ENCODE results near the gene TNRC6A.
"Not testable (repeated sequence)": the region's sequence is repeated elsewhere in the genome, so short reads cannot be mapped to it uniquely, and the experiment has no call there.

The TNRC6A gene

DNA sequence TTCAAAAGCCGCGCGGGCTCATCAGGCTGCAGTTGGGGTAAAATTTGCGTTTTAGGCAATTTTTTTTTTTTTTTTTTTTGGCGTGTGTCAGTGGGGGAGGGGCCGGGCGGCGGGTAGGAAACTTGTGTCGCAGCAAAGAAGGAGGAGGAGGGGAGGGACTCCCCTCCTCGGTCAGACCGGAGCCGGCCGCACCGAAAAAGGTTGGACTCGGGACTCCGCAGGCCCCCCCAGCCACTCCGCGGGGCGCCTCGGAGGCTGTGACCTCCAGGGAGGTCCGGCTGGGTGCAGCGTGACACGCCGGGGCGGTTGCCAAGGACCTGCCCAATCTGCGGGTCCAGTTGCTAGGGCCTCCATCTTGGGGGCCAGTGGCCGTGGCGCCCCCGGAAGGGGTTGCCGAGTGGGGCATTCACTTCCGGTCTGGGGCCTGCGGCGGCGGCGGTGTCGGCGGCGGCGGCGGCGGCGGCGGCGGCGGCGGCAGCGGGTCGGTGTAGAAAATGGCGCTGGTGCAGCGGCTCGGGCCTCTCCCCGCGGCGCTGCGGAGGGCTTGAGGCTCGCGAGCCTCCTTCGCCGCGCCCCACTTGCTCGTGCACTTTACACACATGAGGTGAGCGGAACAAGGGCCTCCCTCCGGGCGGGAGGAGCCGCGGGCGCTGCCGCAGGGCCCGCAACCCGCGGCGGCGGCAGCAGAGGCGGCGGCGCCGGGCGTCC is at the start of gene TNRC6A:
Gene TNRC6A (plus strand): TSS at position 409 of the 708 bp plus-strand sequence. CDS start 191 bp downstream, at position 600.
- DNase-seq (ENCODE audit: low read depth), result peak; percentile 58

DNA sequence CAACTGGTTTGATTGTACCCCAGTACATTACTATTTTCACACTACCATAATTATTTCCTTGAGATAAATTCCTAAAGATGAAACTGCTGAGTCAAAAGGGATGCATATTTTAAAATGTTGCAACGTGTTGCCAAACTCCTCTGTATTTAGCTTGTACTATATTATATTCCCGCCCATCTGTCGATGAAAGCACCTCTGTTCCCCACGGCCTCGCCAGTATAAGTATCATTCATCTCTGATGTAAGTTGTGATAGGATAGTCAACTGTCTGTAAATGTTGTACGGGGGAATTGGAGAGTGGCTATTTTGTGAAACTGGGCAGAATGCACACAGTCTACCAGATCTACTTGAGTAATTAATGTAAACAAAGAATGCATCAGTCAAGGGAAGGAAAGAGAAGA is 47.7 kb upstream of the TNRC6A start:
- no peak for DNase-seq (ENCODE audit: low read depth)

DNA sequence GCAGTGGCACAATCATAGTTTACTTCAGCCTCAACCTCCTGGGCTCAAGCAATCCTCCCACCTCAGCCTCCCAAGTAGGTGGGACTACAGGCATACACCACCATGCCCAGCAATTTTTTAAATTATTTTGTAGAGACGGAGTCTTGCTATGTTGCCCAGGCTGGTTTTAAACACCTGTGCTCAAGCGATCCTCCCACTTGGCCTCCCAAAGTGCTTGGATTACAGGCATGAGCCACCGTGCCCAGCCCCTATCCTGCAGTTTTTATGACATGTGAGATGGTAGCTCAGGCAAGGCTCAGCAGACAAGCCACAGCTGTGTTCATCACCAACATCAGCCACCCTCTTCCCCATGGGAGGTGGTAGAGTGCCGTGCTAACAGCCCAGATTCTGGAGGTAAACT is 46.2 kb upstream of the TNRC6A start:
- DNase-seq (ENCODE audit: low read depth), result no peak

DNA sequence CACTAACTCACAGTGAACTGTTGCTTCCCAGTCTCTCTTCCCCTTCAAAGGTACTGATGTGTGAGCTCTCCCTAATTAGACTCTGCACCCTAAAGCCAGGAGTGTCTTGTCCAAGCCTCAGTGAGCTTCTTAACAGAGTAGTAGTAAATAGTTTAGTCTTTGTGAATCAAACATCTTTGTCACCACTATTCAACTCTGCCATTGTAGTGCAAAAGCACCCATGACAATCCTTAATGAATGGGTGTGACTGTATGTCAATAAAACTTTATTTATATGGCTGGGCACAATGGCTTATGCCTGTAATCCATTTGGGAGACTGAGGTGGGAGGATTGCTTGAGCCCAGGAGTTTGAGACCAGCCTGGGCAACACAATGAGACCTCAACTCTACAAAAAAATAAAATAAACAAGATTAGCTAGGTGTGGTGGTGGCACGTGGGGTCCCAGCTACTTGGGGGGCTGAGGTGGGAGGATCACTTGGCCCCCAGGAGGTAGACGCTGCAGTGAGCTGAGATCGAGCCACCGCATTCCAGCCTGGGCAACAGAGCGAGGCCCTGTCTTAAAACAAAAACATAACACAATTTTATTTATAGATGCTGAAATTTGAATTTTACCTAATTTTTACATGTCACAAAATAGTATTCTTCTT is 45.5 kb upstream of the TNRC6A start:
- no peak for DNase-seq (ENCODE audit: low read depth)

DNA sequence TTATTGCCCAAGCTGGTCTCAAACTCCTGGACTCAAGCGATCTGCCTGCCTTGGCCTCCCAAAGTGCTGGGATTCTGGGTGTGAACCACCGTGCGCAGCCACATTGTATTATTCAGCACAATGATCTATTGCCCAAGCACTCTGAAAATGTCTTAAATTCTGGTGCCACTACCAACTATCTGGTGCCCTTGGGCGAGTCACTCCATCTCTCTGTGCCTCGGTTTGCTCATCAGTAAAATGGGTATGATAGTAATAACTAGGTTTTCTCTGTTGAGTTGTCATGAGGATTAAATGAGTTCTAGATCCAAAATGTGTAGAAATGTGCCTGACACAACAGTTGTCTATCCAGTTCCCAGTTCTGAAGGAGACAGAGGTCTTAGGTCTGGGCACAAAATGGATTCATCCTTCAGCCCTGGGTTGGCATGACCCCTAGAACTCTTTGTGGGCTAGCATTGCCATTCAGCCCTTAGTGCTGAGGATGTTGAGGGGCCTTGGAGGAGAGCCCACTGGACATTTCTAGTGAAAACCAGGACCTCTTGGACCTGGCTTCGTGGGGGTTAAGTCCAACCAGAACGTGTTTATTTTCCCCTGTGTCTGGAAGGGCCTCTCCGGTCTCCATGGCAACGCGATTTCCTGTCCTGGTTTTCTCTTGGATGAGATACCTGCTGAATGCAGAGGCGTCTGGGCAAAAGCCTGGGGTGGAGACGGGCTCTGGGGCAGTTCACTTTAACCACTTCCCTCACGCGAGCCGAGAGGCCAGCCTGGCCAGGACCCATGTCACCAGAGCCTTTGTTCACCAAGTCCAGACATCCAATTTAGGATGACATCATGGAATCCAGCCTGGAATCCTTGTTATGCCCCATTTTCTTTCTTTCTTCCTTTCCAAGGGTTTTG is 43.7 kb upstream of the TNRC6A start:
- no peak for DNase-seq (ENCODE audit: low read depth)

DNA sequence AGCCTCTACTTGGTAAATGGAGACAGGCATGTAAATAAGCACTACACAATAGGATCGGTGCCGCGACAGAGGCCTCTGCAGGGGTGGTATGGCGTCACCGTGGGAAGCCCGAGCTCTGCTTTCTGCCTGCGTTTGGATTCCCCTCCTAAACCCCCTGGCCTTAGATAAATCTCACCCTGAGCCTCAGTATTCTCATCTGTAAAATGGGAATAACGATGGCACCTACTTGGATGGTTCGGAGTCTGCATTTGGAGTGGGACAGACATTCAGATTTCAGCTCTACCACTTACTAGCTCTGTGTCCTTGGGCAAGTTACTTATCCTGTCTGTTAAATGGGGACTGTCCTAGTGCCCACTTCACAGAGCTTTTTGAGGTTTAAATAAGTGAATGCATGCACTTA is 42.8 kb upstream of the TNRC6A start:
- DNase-seq (ENCODE audit: low read depth), result no peak

DNA sequence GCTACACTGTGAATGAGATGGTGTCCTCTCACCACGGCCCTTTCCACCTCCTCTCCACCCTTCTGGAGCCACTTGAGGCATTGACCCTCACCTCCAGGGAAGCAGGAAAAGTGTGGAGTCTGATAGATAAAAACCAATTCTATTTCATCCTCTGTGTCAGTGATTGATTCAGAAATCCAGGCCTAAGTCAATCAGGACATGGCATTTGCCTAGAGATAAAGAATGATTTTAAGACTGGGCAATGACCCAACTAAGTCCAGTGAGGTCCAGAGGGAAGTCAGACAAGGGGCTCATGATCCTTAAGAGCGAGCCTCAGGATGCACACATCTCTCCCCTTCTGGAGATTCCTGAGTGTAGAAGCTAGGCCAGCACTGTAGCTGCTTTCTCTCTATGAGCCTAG is 41.1 kb upstream of the TNRC6A start:
- no peak for DNase-seq (ENCODE audit: low read depth)

DNA sequence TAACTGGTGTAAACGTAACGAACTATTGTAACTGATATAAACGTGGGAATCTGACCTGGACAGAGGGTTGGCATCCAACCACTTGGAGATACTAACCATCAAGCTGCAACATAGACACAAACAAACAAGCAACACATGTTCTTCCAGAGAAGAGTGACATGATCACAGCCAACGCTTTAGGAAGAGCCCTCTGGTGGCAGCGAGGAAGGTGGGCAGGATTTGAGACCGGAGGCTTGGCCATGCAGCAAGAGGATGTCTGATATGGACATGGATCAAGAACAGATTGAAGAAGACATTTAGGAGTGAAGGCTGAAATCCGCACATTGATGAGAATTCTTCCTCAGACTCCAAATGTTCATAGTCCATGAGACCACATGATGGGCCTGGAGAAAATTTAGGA is 40.3 kb upstream of the TNRC6A start:
- DNase-seq (ENCODE audit: low read depth), result no peak

DNA sequence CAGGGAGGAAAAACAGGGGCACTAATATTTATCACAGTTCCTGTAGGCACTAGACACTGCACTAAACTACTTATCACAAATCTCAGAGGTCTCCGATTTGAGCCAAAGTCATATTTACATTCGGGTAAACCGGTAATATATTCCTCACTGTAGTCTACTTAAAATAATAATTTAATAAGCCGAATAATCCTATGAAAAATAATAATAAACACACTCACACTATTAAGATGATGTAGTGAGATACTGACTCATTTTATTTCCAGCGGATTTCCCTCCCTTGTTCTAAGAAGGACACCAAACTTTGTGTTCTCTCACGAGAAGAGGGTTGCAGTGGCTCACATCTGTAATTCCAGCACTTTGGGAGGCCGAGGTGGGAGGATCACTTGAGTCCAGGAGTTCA is 36.6 kb upstream of the TNRC6A start:
- no peak for DNase-seq (ENCODE audit: low read depth)

DNA sequence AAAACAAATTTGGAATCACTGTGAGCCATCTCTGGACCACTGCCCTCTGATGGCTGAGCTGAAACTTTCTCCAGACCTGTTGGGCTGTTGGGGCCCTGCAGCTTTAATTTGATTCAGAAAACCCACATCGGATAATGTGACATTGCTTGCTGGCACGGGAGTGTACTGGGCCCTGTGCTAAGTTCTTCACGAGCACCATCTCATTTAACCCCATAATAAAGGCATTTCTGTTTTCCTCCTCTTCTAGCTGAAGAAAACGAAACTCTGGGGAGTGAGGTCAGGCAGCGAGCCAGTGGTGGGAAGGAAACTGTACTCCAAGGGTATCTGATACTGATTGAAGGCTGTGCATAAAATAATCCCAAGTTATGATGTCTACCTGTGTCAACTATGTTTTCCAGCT is 34.5 kb upstream of the TNRC6A start:
- DNase-seq (ENCODE audit: low read depth), result no peak

DNA sequence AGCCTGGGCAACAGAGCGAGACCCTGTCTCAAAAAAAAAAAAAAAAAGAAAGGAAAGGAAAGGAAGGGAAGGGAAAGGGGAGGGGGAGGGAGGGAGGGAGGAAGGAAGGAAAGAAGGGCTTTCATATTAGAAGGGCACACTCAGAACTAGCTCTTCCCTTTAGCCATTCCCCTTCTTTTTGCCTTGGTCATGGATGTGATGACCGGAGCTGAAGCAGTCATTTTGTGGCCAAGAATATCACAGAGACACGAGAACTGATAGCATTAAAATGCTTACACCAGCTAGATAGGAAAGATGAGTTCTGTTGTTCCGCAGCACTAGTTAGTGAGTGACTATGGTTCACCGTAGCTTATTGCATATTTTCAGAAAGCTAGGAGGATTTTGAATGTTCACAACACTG is 32.8 kb upstream of the TNRC6A start:
- no peak for DNase-seq (ENCODE audit: low read depth)

DNA sequence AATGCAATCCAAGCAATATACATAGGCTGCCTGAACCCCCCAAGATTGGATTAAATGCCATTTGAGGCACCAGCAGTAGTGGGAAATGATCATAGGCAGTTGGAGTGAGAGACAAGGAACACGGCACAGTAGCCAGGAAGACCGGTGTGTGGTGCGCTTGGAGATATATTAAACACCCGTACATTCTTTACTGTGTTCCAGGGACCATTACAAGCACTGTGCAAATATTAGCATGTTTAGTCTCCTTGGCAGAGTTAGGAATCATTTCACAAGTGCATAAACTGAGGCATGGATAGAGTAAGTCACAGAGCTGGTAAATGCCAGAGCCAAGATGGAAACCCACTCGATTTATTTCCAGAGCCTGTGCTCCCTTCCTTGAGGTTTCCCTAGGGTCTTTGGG is 31.1 kb upstream of the TNRC6A start:
- no peak for DNase-seq (ENCODE audit: low read depth)

DNA sequence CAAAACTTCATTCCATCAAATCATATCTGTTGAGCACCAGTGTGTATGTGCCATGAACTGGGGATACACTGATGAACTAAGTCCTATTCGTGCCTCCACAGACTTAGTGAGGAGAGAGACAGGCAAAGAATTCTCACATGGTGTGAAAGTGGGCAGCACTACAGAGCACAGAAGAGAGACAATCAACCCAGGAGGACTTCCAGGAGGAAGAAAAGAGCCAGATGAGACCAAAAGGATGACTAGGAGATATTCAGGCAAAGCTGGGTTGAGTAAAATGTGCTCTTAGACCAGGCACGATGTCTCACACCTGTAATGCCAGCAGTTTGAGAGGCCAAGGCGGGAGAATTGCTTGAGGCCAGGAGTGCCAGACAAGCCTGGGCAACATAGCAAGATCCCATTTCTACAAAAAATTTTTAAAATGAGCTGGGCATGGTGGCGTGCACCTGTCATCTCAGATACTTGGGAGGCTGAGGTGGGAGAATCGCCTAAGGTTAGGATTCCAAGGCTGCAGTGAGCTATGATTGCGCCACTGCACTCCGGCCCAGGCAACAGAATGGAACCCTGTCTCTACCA is 30.2 kb upstream of the TNRC6A start:
- no peak for DNase-seq (ENCODE audit: low read depth)

DNA sequence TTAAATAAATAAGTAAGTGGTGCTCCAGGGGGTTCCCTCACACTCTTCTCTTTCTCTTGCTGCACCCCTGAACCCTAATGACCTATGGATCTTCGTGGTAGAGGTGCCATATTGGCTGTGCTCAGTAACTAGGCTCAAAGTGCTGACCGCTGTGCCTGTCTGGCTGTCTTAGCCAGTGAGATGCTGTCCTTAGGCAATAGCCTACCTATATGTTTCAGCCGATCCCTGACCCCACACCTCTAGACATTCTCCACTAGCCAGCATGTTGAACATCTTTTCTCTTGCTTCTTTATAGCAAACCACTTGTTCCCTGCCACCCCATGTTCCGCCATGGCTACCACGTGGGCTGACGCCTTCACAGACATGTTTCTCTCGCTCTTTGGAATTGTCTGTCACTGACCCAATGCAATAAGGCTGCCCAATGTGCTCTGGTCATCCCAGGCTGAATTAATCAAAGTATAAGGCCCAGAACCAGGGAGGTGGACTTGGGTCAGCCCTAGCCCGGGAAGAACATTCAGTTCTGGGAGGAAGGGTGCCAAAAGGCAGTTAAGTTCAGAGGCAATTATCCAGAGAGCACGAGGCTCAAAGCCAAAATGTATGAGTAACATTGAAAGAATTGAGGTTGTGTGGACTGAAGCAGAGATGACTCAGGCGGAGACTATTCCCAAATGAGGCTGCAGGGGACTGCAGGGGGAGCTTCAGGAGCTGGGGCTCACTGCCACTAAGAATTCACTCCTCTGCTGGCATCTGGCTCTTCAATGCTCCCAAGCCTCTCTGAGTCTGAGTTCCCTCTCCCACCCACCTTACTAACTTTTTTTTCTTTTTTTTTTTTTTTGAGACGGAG is 28.7 kb upstream of the TNRC6A start:
- peak; percentile 97 for DNase-seq (ENCODE audit: low read depth)

DNA sequence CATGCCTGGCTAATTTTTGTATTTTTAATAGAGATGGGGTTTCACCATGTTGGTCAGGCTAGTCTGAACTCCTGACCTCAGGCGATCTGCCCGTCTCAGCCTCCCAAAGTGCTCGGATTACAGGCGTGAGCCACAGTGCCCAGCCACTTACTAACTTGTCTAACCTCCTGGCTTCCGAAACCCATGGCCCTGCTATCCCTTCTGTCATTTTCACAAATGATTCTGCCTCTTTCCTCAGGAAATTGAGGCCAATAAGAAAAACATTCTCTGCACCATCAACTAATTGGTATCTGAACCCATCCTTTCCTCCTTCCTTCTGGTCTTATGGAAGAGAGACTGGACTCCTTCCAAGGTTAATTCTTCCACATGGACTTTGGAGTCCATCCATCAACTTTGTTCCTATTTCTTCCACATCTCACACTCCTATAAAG is 27.9 kb upstream of the TNRC6A start:
- DNase-seq (ENCODE audit: low read depth), result peak; percentile 33

DNA sequence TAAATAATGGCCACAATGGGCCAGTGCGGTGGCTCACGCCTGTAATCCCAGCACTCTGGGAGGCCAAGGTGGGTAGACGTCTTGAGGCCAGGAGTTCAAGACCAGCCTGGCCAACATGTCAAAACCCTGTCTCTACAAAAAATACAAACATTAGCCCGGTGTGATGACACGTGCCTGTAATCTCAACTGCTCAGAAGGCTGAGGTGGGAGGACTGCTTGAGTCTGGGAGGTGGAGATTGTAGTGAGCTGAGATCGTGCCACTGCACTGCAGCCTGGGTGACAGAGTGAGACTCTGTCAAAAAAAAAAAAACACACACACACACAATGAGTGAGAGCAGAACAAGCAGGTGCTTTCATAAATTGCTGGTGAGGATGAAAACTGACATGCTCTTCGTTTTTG is 21.7 kb upstream of the TNRC6A start:
- DNase-seq (ENCODE audit: low read depth), result not testable (repeated sequence)

DNA sequence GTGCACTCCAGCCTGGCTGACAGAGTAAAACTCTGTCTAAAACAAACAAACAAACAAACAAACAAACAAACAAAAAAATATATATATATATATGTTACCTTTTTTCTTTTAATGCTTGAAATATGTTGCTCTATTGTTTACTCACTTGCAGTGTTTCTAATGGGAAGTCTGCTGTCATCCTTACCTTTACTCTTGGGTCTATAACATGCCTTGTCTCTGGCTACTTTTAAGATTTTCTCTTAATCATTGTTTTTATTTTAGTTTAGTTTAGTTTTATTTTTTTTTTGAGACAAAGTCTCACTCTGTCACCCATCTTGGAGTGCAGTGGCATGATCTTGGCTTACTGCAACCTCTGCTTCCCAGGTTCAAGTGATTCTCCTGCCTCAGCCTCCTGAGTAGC is 16.1 kb upstream of the TNRC6A start:
- DNase-seq (ENCODE audit: low read depth), result no peak

DNA sequence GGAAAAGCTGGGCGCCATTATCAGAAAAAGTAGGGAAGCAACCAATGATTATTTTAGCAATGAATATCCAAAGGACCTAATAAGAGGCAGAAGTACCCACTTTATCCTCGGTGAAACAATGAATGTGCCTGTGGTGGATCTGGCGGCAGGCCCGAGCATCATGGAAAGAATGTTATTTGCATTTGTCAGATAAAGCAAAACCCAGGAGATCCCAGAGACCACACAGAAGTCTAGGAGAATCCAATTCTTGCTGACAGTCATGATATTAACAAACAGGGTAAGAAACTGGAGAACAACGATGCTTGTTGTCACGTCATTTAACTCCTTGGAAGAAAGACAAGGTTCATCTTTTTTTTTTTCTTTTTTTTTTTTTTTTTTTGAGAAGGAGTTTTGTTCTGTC is 12.0 kb upstream of the TNRC6A start:
- DNase-seq (ENCODE audit: low read depth), result no peak

DNA sequence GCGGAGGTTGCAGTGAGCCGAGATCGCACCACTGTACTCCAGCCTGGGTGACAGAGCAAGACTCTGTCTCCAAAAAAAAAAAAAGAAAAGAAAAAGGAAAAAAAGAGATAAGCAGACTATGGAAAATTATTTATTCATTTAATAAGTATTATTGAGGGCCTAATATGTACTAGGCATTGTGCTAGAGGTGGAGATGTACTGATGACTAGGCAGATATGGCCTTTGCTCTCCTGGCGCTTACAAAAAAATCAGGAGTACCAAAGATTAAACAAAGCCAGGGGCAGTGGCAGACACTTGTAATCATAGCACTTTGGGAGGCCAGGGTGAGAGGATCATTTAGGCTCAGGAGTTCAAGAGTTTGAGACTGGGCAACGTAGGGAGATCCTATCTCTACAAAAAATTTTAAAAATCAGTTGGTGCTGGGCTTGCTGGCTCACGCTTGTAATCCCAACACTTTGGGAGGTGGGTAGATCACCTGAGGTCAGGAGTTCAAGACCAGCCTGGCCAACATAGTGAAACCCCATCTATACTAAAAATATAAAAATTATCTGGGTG is 10.4 kb upstream of the TNRC6A start:
- DNase-seq (ENCODE audit: low read depth), result no peak

DNA sequence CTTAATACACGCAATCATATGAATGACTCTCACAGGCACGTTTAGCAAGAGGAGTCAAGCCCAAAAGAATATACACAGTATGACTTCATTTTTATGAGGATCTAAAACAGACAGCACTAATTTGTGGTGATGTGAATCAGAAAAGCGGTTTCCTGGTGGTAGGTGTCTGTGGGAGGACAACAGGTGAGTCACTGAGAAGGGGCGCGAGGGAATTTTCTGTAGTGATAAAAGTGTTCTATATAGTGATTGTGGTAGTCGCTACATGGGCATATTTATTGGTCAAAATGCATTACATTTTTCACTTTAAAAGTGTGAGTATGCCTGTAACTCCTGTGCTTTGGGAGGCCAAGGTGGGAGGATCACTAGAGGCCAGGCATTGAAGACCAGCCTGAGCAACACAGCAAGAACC is 7.6 kb upstream of the TNRC6A start:
- no peak for DNase-seq (ENCODE audit: low read depth)

DNA sequence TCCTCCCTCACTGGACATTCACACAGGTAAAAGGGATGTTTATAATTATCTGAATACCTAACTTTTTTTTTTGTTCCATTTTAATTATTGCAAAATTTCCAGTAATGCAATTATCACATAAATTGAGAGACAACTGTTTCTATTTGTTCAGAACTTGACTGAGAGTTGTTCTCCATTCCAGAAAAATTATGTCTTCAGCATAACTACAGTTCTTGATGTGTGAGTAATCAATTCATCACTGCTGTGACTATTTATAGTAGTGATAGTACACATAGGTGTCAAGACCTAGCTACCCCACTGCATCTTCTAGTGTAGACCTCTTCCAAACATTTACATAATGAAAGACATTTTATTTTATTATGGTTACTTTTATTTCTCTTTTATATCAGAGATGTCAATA is 5.8 kb upstream of the TNRC6A start:
- DNase-seq (ENCODE audit: low read depth), result no peak
